GM12878 (cell line): ENCODE measurements around the gene PKDREJ. TPM values are rescaled to one million over a fixed set of nuclear protein-coding genes. Genes with fewer than 3 reads are reported as not detected.

Source experiments
- ATAC-seq: fragments of 200-7000 bp; cut with Tn5 transposase; 3 replicates; pipeline ENCODE4 v1.9.1; 2020; ENCODE audit warnings: mild to moderate bottlenecking, moderate library complexity
- BruUV-seq: library from RNA; stranded (reverse); fragments of 400-500 nt; replicated peaks from 2 replicates; lab custom pipeline; 2021; lab: Mats Ljungman, UMichigan
- CTCF ChIA-PET: fragments of 300-600 bp; sonication (Branson Sonifier 250); formaldehyde crosslinking; extraction: SDS; loops from one replicate; lab custom pipeline; 2021; ENCODE audit warnings: inconsistent platforms; lab: Yijun Ruan, JAX
- POLR2A ChIA-PET: fragments of 350-600 bp; formaldehyde crosslinking; extraction: SDS; loops from one replicate; lab custom pipeline; 2021; ENCODE audit warnings: inconsistent platforms; lab: Charles Lee
- RAD21 ChIA-PET: fragments of 300-600 bp; sonication (Branson Sonifier 250); formaldehyde crosslinking; loops from one replicate; lab custom pipeline; 2023; ENCODE audit warnings: antibody characterized with exemption; ENCODE audit not compliant: unreplicated experiment; lab: Charles Lee
- SMC1A ChIA-PET: fragments of 300-600 bp; sonication (Branson Sonifier 250); formaldehyde crosslinking; loops from one replicate; lab custom pipeline; 2023; ENCODE audit not compliant: unreplicated experiment, uncharacterized antibody; lab: Charles Lee
- DNase-seq: peaks from one replicate; pipeline ENCODE4 v3.0.0-alpha.2; 2011; ENCODE audit warnings: low read depth, low spot score
- FAIRE-seq: peaks from 3 replicates; lab custom pipeline; 2011; peaks lifted over from hg19 to GRCh38; lab: Jason Lieb, UNC
- H2AFZ ChIP-seq: 2 replicates; pipeline ENCODE4 v1.6.0; 2011; ENCODE audit warnings: low read depth, low read length, control low read depth; ENCODE audit not compliant: control insufficient read depth
- H3K27ac ChIP-seq: 2 replicates; pipeline ENCODE4 v1.5.1; 2011; ENCODE audit warnings: control low read depth; ENCODE audit not compliant: control insufficient read depth, insufficient read depth
- H3K27me3 ChIP-seq, 2 experiments: replicated peaks in 1 of 2; 2 replicates each; pipeline versions ENCODE4 v1.6.0 to v1.6.1; 2011; ENCODE audit warnings: low read length in 1 of 2; ENCODE audit not compliant: control insufficient read depth in 2 of 2, insufficient read depth in 2 of 2
- H3K36me3 ChIP-seq, 2 experiments: 2 replicates each; pipeline ENCODE4 v1.5.1; 2011; ENCODE audit warnings: low read length in 1 of 2; ENCODE audit not compliant: control insufficient read depth in 2 of 2, insufficient read depth in 2 of 2
- H3K4me1 ChIP-seq: 2 replicates; pipeline ENCODE4 v1.6.1; 2011; ENCODE audit warnings: mild to moderate bottlenecking, low read length, moderate library complexity, mixed read lengths; ENCODE audit not compliant: control insufficient read depth, insufficient read depth
- H3K4me2 ChIP-seq: 2 replicates; pipeline ENCODE4 v1.6.0; 2011; ENCODE audit warnings: control low read depth; ENCODE audit not compliant: control insufficient read depth, insufficient read depth
- H3K4me3 ChIP-seq: fragments of 200-600 bp; sonication (generic); 2 replicates; pipeline ENCODE4 v1.5.1; 2016
- H3K79me2 ChIP-seq: 2 replicates; pipeline ENCODE4 v1.6.0; 2011; ENCODE audit warnings: low read length; ENCODE audit not compliant: control insufficient read depth, insufficient read depth
- H3K9ac ChIP-seq: 2 replicates; pipeline ENCODE4 v1.8.0; 2011; ENCODE audit warnings: low read length, control low read depth, mixed read lengths; ENCODE audit not compliant: control insufficient read depth, insufficient read depth
- H3K9me3 ChIP-seq: replicated peaks from 3 replicates; pipeline ENCODE4 v1.5.1; 2011; ENCODE audit warnings: mild to moderate bottlenecking, low read length; ENCODE audit not compliant: control insufficient read depth, insufficient read depth
- H4K20me1 ChIP-seq: 2 replicates; pipeline ENCODE4 v1.6.0; 2011; ENCODE audit not compliant: control insufficient read depth, insufficient read depth
- PBX3 ChIP-seq: IDR thresholded peaks from 2 replicates; pipeline ENCODE4 v1.6.1; 2011; ENCODE audit warnings: mild to moderate bottlenecking, low read depth, low read length, moderate library complexity; ENCODE audit not compliant: insufficient replicate concordance
- WGBS: methylation state at CpG from one replicate; pipeline ENCODE4 v1.1.6; 2016; ENCODE audit warnings: low lambda C conversion rate; ENCODE audit not compliant: insufficient replicate concordance, insufficient coverage; ENCODE audit errors: missing lambda C conversion rate; 5-methylcytosine and 5-hydroxymethylcytosine counted together
- in situ Hi-C: fragments of 300-500 bp; cut with MboI; formaldehyde crosslinking; loops from 9 replicates; pipeline ENCODE4 v1.14.3; 2018; ENCODE audit warnings: mixed read lengths
- intact Hi-C: fragments of 100-400 bp; cut with micrococcal nuclease; formaldehyde crosslinking; loops from one replicate; pipeline ENCODE4 v1.14.2; 2022; ENCODE audit not compliant: unreplicated experiment
- polyA plus RNA-seq, 11 experiments: library from polyadenylated mRNA; depleted of rRNA in 4 of 11; unstranded in 6 of 11; stranded (reverse) in 5 of 11; fragments of >200 nt; fragmentation: Nextera tagmentation in 4 of 11; fragmentation: Illumina TruSeq in 1 of 11; extraction: Ambion mirVana in 4 of 11; extraction: Trizol in 1 of 11; gene quantifications; 1 replicate in 1 of 11; 2 replicates in 10 of 11; pipeline versions ENCODE4 v1.2.1 to v1.2.3, GENCODE V29; 2011 to 2016; ENCODE audit warnings: inconsistent platforms in 2 of 11, missing spikeins in 2 of 11, low read depth in 1 of 11
- total RNA-seq, 4 experiments: library from RNA; depleted of rRNA in 3 of 4; stranded (reverse); fragments of >200 nt in 3 of 4; fragmentation: Illumina TruSeq in 1 of 4; extraction: Trizol in 1 of 4; gene quantifications; 2 replicates each; pipeline versions ENCODE4 v1.2.1 to v1.2.3, GENCODE V29; 2013 to 2021
- TF ChIP-seq, protein P1 (sequence below): fragments of 450-650 bp; IDR thresholded peaks from 2 replicates; pipeline ENCODE4 v1.6.1; 2016; ENCODE audit warnings: mild to moderate bottlenecking

The PKDREJ gene
- total and polyA plus RNA-seq, 10 of the 15 experiments (the other 5 are each of a cell fraction or from before 2014, with no cell fraction given), result 0.02 to 0.03 TPM; not detected in 8

GRCh38 chr22:46292173-46292572, 29.0 kb upstream of the PKDREJ start:
- Histone ChIP-seq H3K79me2 (peaks cover 23% of the 10 kb centered on the region), H4K20me1 (no peaks in the 10 kb centered on the region), H3K36me3 (peaks cover 0 to 3% of the 10 kb centered on the region in 2 experiments; a peak in 2 of 4 replicates), H3K9me3 (no peaks in the 10 kb centered on the region; the same call in 2 of the 3 replicates), H3K4me1 (peaks cover 36% of the 10 kb centered on the region), H3K27ac (no peak overlapping the region), H2AFZ (no peak overlapping the region), H3K9ac (no peak overlapping the region), H3K27me3 (no peaks in the 10 kb centered on the region), H3K4me2 (no peak overlapping the region), H3K4me3 (no peak overlapping the region)
- no peak for FAIRE-seq
- intact Hi-C loops (no loop called here), in situ Hi-C loops (no loop called here)
- ChIA-PET CTCF (no interaction called here), RAD21 (no interaction called here), SMC1A (no interaction called here), POLR2A (no interaction called here)
- DNase-seq, result no peak
- ATAC-seq, result no peak
- TF ChIP-seq, protein P1, sequence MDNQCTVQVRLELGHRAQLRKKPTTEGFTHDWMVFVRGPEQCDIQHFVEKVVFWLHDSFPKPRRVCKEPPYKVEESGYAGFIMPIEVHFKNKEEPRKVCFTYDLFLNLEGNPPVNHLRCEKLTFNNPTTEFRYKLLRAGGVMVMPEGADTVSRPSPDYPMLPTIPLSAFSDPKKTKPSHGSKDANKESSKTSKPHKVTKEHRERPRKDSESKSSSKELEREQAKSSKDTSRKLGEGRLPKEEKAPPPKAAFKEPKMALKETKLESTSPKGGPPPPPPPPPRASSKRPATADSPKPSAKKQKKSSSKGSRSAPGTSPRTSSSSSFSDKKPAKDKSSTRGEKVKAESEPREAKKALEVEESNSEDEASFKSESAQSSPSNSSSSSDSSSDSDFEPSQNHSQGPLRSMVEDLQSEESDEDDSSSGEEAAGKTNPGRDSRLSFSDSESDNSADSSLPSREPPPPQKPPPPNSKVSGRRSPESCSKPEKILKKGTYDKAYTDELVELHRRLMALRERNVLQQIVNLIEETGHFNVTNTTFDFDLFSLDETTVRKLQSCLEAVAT, result no peak
- no peak for TF ChIP-seq PBX3
- no TSS peak for BruUV-seq
- 95% methylated on average over 3 of the region's 3 CpGs for WGBS
